HG02852 (cell line): Measurements from ENCODE around the gene B3GNT3.
A peak's percentile ranks its signal among the peaks of the same experiment; 100 is the strongest.

Experiments
- ATAC-seq: cut with Tn5 transposase; IDR thresholded peaks from one replicate; pipeline ENCODE4 v1.9.1; 2021; ENCODE audit warnings: mild to moderate bottlenecking, moderate library complexity; ENCODE audit not compliant: unreplicated experiment

The B3GNT3 gene

GRCh38 chr19:17794731-17795494, at the start of gene B3GNT3:
Gene B3GNT3 (plus strand): TSS chr19:17795138. CDS start chr19:17807808, 12,670 bp downstream.
- no peak for ATAC-seq

DNA sequence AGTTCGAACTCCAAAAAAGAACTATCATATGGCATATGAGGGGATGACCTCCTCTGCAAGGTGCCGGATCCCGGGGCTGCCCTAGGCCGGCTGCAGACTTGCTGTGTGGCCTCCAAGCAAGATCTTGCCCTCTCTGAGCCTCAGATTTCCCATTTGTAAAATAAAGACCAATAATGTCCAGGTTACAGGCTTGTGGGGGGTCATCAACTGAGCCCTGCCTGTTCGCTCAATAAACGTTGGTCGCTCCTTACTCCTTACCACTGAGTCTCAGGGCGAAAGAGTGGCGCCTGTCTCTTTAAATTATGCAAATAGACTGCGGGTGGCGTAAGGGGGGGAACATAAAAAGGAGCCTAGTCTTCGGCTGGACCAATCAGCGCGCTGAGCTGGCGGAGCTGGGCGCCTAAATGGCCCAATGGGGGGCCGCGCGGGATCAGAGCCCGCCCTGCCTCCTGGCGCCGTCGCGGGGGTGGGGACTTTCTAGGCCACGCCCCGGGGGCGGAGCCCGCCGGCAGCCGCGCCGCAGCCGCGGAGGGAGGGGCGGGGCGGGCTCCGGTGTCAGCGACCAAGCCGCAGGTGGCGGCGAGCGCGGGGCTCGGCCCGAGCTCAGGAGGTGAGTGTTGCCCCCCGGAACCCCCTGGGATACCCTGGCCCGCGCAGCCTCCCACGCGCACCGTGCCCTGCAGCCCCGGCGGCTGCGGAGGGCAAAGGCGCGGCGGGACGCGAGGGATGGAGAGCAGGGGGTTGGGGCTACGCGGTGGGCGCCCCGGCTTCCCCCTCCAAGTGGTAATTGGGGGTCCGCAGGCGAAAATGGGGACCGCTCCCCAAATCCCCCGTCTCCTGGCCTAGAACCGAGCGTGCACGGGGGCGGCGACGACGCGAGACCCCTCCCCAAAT, 47.5 kb upstream of the B3GNT3 start:
- ATAC-seq: peak; percentile 79

DNA sequence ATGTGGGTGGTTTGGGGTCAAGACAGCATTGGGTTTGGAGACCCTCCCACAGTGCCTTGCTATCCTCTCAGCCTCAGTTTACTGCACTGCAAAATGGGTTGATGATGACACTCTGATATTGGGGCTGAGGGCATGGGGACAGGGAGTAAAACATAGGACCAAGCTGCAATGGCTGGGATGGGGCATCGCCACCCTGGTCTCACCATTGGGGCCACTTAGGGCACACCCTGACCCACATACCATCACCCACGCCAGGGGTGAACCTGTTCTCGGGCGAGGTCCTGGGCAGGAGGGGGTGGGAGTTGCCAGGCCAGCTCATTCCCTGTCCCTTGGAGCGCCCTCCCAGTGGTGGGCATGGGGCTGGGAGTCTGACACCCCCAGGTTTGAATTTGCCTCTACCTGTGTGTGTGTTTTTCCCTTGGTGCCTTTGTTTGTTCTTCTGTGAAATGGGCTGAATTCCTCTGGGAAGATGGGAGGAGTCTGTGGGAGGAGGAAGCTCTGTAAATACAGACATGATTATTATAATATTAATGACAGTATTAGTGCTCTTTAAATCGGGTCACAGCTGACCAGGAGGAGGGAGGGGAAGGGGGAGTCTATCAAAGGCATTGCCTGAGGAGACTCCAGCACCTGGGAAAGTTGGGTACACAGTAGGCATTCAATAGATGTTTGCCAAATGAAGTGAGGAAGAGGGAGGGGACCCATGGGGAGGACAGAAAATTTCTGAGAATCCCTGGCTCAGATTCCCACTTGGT, 45.9 kb upstream of the B3GNT3 start:
- no peak for ATAC-seq

DNA sequence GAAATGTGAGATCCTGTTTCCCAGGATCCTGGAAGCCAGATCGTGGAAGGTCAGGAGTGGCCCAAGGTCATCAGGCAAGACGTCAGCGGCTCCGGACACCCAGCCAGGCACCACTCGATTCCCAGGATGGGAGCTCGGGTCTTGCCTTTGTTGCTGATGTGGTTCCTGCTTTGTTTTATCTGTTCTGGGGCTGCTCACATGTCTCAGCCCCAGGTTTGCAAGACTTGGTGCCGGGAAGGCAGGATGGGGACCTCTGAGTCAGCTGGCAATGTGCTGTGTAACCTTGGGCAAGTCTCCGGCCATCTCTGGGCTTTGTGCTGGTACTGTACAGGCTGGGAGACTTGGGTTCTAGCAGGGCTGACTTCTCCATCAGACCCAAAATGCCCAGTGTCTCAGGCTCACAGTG, 45.0 kb upstream of the B3GNT3 start:
- no peak for ATAC-seq

- ATAC-seq: peak; percentile 25
Measured at GRCh38 chr19:17751103-17751911, 43.6 kb upstream of the B3GNT3 start, which contains the start of gene FCHO1. Gene FCHO1 (plus strand): TSS chr19:17751477. CDS start chr19:17755165, 3,688 bp downstream.

DNA sequence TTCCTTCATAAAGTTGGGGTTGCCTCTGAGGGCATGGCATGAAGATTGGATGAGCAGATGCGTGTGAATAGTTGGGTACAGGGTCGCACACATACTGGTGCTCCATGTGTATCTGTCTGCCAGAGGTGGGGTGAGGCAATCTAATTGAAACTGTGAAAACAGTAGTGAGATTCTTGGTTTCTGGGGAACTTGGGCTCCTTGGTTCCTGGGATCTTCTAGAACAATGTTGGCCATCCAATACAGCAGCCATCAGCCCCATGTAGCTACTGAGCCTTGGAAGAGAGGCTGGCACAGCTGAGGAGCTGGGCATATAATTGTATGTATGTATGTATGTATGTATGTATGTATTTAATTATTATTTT, 43.0 kb upstream of the B3GNT3 start:
- no peak for ATAC-seq

DNA sequence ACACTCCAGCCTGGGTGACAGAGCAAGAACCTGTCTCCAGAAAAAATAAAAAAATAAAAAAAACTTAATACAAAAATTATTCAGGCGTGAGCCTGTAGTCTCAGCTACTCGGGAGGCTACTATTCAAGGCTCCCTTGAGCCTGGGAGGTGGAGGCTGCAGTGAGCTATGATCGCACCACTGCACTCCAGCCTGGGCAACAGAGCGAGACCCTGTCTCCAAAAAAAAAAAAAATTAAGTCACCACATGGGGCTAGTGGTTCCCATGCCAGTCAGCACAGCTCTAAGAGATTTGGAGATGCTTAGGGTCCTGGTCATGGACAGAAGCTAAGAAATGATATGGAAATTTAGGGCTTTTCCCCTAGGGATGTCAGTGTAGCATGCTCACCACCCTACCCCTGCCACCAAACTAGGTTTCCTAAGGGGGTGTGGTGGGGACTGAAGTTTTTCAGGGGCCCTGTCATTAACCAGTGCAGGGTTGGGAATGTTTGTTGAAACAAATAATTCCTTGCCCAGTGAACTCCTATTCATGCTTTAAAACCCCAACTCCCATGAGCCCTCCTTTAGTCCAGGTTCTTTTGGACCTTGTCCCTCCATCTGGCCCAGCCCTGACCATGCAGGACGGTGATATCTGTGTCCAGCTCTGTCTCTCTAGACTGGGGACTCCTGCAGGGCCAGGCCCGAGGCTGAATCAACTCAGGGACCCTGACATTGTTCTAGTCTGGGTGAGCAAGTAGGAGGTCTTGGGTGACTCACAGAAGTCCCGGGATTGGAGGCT, 41.9 kb upstream of the B3GNT3 start:
- no peak for ATAC-seq

GRCh38 chr19:17753976-17754375, 41.0 kb upstream of the B3GNT3 start:
- ATAC-seq: no peak

DNA sequence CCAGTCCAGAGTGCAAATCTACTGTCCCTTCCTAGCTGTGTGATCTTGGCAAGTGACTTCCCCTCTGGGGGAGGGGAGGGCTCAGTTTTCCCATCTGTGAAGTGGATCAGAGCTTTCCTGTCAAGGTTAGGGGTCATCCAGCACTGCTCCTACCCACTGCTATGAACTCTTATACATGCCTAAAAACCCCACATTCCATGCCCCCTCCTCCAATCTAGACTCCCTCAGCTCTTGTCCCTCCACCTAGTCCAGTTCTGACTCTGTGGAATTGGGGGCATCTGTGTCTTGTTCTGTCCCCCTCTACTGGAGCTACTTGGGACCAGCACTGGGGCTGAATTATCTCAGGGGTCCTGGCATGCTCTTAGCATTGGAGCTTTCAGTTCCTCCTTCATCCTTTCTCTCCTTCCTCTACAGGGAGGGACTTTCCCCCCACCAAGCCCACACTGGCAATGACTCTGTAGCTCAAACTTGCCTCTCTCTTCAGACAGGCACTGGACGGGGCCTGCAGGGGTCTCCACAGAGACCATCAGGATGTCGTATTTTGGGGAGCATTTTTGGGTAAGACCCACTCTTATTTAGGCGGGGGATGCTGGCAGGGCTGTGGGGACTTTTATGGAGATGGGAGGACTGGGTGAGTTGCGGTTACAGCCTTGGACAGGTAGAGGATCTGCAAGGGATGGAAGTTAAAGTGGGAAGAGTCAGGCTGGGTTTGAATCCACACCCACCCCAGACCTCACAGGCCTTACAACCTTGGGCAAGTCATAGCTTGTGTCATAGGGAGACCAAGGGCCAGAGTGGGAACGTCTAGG, 40.1 kb upstream of the B3GNT3 start:
- no peak for ATAC-seq

- ATAC-seq: no peak
Measured at GRCh38 chr19:17755443-17755890, 39.5 kb upstream of the B3GNT3 start.

- ATAC-seq: no peak
Measured at GRCh38 chr19:17755977-17756670, 38.8 kb upstream of the B3GNT3 start.

DNA sequence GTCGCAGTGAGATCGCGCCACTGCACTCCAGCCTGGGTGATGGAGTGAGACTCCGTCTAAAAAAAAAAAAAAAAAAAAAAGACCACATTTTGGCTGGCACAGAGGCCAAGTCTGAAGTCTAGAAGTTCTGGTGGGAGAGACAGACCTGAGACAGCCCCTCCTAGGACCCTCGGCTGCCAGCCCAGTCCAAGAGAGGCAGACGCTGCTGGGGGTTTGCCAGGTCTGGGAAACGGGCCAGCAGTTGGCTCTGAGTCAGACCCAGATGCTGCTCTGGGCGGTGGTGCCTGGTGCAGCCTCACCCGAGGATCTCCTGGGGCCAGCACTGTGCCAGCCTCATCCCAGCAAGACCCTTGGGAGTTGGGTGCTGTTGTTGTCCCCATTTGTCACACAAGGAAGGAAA, 37.8 kb upstream of the B3GNT3 start:
- no peak for ATAC-seq

- ATAC-seq: no peak
Measured at GRCh38 chr19:17758515-17758914, 36.4 kb upstream of the B3GNT3 start.

DNA sequence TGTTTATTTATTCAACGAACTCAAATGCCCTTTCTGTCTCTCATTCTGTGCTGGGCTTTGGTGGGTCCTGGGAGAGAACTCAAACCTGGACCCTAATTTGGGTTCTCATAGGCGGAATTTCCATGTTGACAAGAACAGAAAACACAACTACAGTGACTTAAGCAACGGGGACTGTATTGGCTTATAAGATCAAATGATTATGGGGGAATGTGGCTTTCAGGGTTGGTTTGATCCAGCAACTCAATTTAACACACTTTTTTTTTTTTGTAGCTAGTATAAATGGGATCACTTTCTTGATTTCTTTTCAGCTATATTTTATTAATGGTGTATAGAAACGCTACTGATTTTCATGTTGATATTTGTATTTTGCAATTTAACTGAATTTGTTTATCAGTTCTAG, 33.8 kb upstream of the B3GNT3 start:
- ATAC-seq: no peak

DNA sequence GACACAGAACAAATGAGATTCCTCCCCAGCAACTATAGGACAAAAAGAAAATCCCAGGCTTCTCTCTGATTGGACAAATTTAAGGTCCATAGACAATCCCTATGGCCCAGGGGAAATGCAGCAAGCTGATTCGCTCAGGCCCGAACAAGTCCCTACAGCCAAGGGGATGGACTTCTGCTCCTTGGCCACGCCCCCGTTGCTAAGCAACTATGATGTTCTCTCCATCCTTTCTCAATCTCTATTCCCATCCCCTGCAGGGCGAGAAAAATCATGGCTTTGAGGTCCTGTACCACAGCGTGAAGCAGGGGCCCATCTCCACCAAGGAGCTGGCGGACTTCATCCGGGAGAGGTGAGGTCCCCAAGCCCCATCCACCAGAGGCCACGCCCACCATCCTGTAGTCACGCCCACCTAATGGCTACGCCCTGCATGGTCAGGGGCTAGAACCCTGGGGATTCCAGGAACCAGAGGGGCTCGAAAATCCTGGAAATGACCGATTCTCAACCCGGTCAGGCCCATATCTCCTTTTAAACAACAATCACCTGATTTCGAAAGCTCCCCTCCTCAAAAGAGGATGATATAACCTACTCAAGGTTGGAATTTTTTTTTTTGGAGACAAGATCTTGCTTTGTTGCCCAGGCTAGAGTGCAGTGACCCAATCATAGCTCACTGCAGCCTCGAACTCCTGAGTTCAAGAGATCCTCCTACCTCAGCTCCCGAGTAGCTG, 32.3 kb upstream of the B3GNT3 start:
- no peak for ATAC-seq

DNA sequence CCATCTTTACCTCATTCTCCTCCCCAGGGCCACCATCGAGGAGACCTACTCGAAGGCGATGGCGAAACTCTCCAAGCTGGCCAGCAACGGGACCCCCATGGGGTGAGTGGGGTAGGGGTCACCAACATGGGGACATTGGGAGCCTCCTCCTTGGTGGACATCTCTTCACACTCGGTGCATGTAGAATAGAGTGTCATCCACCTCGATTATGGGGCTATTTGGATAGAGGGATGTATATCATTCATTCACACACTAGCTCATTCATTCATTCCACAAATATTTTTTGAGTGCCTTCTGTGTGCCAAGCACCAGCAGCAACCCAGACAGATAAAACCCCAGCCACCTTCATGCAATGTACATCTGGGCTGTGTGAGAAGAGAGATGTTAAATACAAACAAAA, 30.6 kb upstream of the B3GNT3 start:
- no peak for ATAC-seq

GRCh38 chr19:17765069-17765618, 29.8 kb upstream of the B3GNT3 start:
- ATAC-seq: no peak
